ENCODE measurements around the gene SLC2A9. TPM values are rescaled to one million over a fixed set of nuclear protein-coding genes. Genes with fewer than 3 reads are reported as not detected.

The SLC2A9 gene
- total and polyA plus RNA-seq, 2 of the 13 experiments (the other 11 are each of a cell fraction or from before 2014, with no cell fraction given) = 36.2 to 42.3 TPM

DNA sequence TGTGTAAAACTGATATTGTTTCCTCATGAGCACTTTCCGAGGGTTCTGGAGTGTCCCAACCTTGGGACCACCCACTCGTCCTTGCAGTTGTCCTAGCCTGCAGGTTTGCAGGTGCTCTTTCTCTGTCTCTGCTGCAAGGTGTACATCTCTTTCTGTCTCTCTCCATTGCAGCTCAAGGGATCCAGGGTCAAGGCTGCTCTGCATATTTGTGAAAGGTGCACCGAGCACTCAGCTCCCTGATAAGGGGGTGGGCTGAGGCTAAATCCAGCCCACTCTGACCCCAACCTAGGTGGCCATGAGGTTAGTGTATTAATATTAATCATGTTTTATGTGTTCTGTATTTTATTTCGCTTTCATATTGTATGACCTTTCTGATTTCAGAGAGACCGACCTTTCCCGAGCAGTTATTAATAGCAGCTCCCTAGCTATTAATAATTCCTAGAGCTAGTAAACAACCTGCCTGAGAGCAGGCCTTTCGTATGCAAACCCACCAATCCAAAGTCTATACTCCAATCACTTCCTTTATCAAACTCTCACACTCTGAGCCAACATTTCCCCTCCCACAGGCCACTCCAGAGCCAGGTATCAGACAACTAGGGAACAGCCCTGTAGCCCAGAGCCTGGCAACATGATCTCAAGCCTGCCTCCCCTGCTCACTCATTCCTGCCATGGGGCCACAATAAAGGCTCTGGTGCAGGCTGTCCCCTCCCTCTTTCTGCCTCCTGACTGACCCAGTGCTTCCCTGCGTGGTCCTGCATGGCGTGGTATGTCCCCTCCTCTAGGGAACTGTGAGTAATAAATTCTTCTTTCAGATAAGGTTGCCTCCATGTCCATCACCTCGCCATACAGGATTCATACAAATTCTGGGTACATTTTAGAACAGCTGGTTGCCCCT is 73.9 kb downstream of the SLC2A9 start (continued):
- TF ChIP-seq, protein P1, sequence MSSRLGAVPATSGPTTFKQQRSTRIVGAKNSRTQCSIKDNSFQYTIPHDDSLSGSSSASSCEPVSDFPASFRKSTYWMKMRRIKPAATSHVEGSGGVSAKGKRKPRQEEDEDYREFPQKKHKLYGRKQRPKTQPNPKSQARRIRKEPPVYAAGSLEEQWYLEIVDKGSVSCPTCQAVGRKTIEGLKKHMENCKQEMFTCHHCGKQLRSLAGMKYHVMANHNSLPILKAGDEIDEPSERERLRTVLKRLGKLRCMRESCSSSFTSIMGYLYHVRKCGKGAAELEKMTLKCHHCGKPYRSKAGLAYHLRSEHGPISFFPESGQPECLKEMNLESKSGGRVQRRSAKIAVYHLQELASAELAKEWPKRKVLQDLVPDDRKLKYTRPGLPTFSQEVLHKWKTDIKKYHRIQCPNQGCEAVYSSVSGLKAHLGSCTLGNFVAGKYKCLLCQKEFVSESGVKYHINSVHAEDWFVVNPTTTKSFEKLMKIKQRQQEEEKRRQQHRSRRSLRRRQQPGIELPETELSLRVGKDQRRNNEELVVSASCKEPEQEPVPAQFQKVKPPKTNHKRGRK (CRISPR knock-in tag; IDR thresholded peaks at IDR 0.05) = no peak
- TF ChIP-seq ZNF329 (CRISPR knock-in tag; IDR thresholded peaks at IDR 0.05; ENCODE audit: low read depth) = no peak

DNA sequence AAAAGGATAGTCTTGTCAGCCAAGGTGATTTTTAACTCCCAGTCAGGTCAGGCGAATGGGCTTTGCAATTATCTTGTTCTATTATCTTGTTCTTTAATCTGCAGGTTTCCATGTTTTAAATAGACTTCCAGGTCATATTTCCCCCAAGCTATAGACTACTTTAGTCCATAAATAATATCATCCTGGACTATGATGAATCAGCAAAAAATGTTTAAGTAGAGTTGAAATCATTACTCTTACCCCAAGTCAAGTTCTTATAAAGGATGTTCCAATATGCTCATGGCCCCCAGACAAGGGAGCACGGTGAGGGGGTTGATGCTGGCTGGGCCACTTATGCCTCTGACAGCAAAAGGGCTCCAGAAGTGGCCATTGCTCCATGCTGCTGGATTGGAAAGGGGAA is 75.1 kb downstream of the SLC2A9 start:
- Histone ChIP-seq H3K27me3 (ENCODE audit: control insufficient read depth in 1 of 2, insufficient read depth in 2 of 2, low read length in 2 of 2) (no peaks in the 10 kb centered on the region), H3K4me2 (ENCODE audit: low read depth, low read length) (no peak overlapping the region), H3K4me1 (ENCODE audit: insufficient read depth, low read length) (peaks cover 25% of the 10 kb centered on the region), H3K27ac (ENCODE audit: extremely low read length, insufficient read depth, low read length) (no peak overlapping the region), H3K4me3 (replicated peaks in 1 of 3; ENCODE audit: insufficient read depth in 1 of 3, low read depth in 2 of 3, low read length in 3 of 3) (no peak overlapping the region), H3K36me3 (replicated peaks in 1 of 2; ENCODE audit: control insufficient read depth in 1 of 2, insufficient read depth in 2 of 2, low read length in 2 of 2) (peaks cover 16 to 66% of the 10 kb centered on the region in 2 experiments; a peak in 4 of 5 replicates), H3K9ac (ENCODE audit: insufficient read depth, low read depth, low read length) (no peak overlapping the region), H2AFZ (ENCODE audit: low read length) (no peak overlapping the region), H3K79me2 (ENCODE audit: insufficient read depth, low read length) (no peaks in the 10 kb centered on the region), H3K9me3 (ENCODE audit: low read length) (no peaks in the 10 kb centered on the region), H4K20me1 (ENCODE audit: insufficient read depth, low read length) (peaks cover 4% of the 10 kb centered on the region; the same call in 1 of the 2 replicates)
- DNase-seq (ENCODE audit: low spot score) (no peak), ATAC-seq (no peak), FAIRE-seq (no peak)
- 95% methylated on average over 2 of the region's 2 CpGs for WGBS (ENCODE audit: low lambda C conversion rate)
- in situ Hi-C loops (cut with HindIII; ENCODE audit: extremely low pct_ligation_motif_present, low pct_unique_long_range_greater_than_20kb) (no loop called here), intact Hi-C loops (cut with micrococcal nuclease; ENCODE audit: unreplicated experiment) (loop anchor here (5.0 kb wide), 1 partner anchor 71 kb away; no protein-coding TSS in a partner anchor)
- CTCF ChIA-PET (ENCODE audit: low intra/inter-chr PET ratio, low total read pairs) = no interaction called here
- no TSS peak for BruUV-seq (replicated peaks)
- POLR2A ChIA-PET = no interaction called here
- no peak for TF ChIP-seq ZNF317 (CRISPR knock-in tag; IDR thresholded peaks at IDR 0.05)
- TF ChIP-seq MAFF (IDR thresholded peaks at IDR 0.05; ENCODE audit: low read depth, low read length) = peak; percentile 89
- TF ChIP-seq MAFK (conservative IDR thresholded peaks at IDR 0.05 in 1 of 2, IDR thresholded peaks at IDR 0.05 in 1 of 2; ENCODE audit: low read length in 2 of 2) = peak; percentile 89 to 94
- 0 out of 2 replicates have a peak, but pooled peaks have one; percentile 19 for TF ChIP-seq NFE2L2 (IDR thresholded peaks at IDR 0.05; ENCODE audit: low read length)

Measured in HepG2 (cell line).